Stimulated activated CD8-positive, alpha-beta memory T cell treated with anti-CD3 and anti-CD28 coated beads, Interleukin-4, amount 100 ng/mL, for 48 hours (primary cell): ENCODE data around the gene ACACB.

Source experiments
- DNase-seq: peaks from one replicate; pipeline ENCODE4 v3.0.0-alpha.2; 2020

ACACB gene

GRCh38 chr12:109222496-109222895 lies 106.1 kb downstream of the ACACB start:
- no peak for DNase-seq

DNA sequence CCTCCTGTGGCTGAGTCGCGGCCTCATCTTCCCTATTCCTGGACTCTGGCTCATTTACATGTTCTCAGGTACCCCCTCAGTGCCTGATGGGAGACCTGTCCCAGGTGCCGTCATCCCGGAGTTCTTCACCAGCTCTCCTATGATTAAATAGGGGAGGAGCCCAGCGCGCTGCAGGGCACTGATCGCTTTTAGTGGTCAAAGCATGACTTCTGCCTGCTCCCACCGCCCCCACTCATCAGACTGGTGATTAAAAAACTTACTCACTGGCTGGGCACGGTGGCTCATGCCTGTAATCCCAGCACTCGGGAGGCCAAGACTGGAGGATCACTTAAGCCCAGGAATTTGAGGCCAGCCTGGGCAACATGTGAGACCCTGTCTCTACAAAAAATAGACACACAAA lies 106.8 kb downstream of the ACACB start:
- no peak for DNase-seq

DNA sequence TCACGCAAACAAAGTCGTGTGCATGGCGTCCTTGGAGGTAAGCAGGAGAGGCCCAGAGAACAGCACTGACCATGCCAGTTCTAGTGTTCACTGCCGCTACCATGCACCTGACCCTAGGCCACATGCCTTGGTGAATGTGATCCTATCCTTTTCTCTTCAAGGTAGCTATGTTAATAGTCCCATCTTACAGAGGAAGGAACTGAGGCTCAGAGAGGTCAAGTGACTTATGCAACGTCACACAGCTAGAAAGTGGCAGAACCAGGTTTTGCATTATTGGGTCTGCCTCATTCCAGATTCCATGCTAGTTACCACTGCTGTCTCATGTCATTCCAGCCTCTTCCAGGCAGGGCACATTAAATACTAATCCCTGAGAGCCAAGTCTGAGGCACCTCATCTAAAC lies 107.5 kb downstream of the ACACB start:
- DNase-seq, result no peak

GRCh38 chr12:109228664-109229063 lies 112.3 kb downstream of the ACACB start:
- no peak for DNase-seq

- DNase-seq, result no peak
These were observed 113.8 kb downstream of the ACACB start for GRCh38 chr12:109230193-109230592.

DNA sequence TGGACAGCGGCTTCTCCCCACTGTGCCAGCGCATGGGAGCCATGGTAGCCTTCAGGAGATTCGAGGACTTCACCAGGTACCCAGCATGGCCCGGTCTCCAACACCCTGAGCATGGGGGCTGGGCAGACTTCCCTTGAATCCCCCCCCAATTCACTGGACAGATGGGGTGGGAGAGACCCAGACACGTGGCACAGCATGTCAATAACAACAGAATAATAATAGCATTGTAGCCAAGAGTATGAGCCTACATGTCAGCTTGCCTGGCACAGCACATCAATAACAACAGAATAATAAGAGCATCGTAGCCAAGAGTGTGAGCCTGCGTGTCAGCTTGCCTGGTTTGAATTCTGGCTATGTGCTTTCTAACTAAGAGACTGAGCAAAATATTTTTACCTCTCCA lies 116.3 kb downstream of the ACACB start:
- DNase-seq, result no peak

DNA sequence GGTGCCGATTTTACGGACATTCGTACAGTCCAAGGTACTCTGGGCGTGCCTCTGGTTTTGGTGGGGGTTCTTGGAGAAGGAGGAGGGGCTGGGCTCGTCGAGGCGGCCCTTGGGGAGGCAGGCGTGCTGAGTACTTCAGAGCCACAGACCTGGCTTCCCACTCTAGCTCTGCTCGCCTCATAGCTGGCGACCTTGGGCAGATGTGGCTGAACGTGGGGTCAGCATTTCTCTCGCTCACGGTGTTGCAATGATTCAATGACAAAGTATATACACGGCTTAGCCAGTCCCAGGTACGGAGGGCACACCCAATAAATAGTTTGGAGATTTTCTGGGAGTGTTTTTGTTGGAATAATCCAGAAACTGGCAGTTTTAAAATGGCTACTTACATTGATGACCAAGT lies 117.6 kb downstream of the ACACB start:
- no peak for DNase-seq

DNA sequence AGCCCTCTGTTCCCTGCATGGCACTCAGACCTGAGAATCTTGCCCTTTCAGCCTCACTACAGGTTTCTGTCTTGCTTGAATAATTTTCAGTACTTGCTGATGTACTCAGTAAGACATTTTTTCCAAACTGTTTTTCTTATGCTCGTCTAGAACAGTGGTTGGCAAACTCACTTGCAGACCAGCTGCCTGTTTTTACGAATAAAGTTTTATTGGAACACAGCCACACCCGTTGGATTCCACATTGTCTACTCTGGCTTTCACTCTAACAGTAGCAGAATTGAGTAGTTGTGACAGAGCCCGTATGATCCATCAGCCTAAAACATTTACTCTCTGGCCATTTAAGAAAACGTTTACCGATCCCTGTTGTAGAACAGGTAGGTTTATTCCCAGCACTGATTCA lies 119.9 kb downstream of the ACACB start:
- DNase-seq, result no peak

DNA sequence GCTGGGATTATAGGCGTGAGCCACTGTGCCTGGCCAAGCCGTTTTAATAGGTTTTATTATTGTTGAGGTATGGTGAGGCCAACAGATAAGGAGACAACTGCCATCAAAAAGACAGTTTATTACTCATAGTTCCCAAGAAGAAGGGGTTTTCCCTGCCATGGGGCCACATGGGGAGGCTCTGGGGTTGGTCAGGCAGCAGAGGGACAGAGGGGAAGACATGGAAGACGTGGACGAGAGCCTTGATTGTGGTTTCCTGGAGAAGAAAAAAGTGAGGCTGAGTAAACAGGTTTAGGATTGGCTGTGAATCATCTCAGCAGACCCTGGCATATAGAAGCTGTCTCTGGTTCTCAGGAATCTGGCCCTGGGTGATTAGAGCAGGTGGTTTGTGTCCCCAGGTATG lies 122.8 kb downstream of the ACACB start:
- no peak for DNase-seq

GRCh38 chr12:109239691-109240090 lies 123.3 kb downstream of the ACACB start:
- DNase-seq, result no peak

DNA sequence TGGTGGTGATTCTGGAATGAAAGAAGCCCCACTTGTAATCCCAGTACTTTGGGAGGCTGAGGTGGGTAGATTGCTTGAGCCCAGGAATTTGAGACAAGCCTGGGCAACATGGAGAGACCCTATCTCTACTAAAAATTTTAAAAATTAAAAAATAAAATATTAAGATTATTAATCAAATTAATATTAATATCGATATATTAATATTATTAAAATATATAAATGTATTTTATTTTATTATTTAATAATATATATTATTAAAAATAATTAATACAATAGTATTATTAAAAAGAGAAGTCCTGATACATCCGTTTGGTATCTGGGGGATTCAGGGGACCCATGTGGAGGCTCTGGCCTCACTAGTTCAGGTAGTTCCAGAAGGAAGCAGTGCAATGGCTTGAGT lies 124.0 kb downstream of the ACACB start:
- DNase-seq, result no peak

- DNase-seq, result no peak
These were observed 125.5 kb downstream of the ACACB start for GRCh38 chr12:109241936-109242335.

DNA sequence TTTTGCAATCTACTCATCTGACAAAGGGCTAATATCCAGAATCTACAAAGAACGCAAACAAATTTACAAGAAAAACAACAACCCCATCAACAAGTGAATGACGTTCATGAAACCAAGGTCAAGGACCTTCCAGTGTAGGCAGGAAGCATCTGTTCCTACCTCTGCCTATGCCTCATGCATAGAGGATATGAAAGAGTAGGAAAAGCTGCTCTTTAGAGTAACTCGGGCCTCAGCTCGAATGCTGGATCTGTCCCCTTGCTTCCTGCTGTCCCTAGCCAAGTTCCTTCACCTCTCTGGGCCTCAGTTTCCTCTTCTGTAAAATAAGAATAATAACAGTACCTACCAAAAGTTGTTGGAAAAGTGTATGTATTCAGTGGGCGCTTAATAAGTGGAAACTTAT lies 127.7 kb downstream of the ACACB start:
- DNase-seq, result no peak

- DNase-seq, result no peak
These were observed 129.8 kb downstream of the ACACB start for GRCh38 chr12:109246221-109246620.

- DNase-seq, result no peak
These were observed 131.7 kb downstream of the ACACB start for GRCh38 chr12:109247831-109248654.

DNA sequence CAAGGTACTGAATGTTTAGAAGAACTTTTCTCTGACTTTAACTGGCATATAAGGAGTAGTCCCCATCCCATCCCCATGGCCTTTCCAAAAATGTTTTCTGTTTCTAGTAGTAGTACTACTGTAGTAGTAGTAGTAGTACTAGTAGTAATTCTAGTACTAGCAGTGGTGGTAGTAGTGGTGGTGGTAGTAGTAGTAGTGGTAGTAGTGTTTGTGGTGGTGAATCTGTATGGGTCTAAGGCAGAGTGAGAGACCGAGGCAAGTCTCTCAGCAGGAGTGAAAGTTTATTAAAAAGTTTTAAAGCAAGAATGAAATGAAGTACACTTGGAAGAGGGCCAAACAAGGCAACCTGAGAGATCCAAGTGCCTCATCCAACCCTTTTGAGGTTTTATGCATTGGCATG lies 134.1 kb downstream of the ACACB start:
- DNase-seq, result no peak

- no peak for DNase-seq
These were observed 136.4 kb downstream of the ACACB start for GRCh38 chr12:109252799-109253198.

DNA sequence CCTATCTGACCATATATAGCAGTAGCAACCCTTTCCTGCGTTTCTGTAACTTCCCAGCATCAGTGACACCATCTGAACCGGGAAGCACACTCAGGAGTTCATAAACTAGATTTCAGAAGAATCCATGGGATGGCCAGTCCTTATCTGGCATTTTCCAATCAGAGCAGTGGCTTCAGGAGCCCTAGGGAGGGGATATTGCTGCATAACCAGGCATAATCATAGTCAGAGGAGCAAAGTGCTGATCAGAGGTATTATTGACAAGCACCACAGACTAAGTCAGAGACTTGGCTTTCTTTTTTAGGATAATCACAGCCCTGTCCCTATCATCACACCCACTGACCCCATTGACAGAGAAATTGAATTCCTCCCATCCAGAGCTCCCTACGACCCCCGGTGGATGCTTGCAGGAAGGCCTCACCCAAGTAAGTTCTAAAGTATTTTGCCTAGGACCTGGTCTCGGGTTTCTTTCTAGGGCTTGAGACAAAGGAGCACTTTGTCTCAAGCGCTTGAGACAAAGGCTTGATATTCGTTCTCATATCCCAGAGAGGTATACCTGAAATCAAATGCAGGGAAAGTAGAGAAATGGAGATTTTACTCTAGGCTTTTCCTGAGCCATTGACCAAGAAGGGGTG lies 137.6 kb downstream of the ACACB start:
- no peak for DNase-seq

- no peak for DNase-seq
These were observed 139.0 kb downstream of the ACACB start for GRCh38 chr12:109255377-109255776.

GRCh38 chr12:109256011-109256410 lies 139.6 kb downstream of the ACACB start:
- DNase-seq, result no peak

- no peak for DNase-seq
These were observed 141.8 kb downstream of the ACACB start for GRCh38 chr12:109258201-109258600.

GRCh38 chr12:109258607-109259544 lies 142.5 kb downstream of the ACACB start:
- no peak for DNase-seq

DNA sequence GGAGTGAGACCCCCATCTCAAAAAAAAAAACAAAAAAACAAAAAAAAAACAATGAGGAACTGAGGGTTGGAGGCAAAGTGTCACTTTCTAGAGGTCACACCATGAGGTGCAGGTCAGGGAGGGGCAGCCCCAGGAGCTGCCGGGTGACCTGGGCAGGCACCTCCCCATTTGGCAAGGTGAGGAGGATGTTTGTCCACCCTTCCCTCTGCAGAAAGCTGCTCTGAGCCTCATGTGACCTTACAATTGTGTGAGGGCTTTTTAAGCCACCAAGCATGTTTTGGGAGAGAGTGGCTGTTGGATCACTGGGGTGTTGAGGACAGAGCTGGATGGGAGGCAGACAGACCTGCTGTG lies 143.1 kb downstream of the ACACB start:
- no peak for DNase-seq

DNA sequence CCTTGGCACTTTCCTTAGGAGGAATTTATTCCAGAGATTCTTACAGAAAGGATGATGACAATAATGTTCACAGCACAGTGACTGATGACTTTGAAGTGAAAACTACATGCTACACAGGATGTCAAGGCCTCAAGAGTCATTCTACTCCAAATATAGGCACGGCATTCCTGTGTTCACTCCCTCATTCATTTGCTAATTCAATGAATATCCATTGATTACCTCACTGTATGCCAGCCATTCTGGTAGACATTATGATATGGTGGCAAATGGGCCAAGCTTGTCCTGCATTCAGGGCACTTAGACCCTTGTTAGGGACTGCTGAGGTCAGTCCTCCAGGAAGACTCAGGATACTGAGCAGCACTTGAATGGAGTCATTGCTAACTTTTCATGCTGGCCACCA lies 144.7 kb downstream of the ACACB start:
- DNase-seq, result no peak
